VCaP (cell line): ENCODE data around the gene PCCA.

Experiments
- H3K27ac ChIP-seq: fragments of 450-650 bp; 2 replicates; pipeline ENCODE4 v1.5.1; 2017
- CTCF ChIP-seq: fragments of 450-650 bp; conservative IDR thresholded peaks from 2 replicates; pipeline ENCODE4 v1.5.1; 2017; ENCODE audit warnings: mild to moderate bottlenecking, moderate library complexity

The PCCA gene

GRCh38 chr13:100503622-100504021 is 414.7 kb downstream of the PCCA start:
- H3K27ac ChIP-seq = no peak overlapping the region
- TF ChIP-seq CTCF = no peak

- H3K27ac ChIP-seq = no peak overlapping the region
- no peak for TF ChIP-seq CTCF
These were observed 417.3 kb downstream of the PCCA start for GRCh38 chr13:100506154-100506553.

GRCh38 chr13:100506600-100507422 is 417.9 kb downstream of the PCCA start:
- no peak for TF ChIP-seq CTCF
- H3K27ac ChIP-seq = no peak overlapping the region

GRCh38 chr13:100508455-100508854 is 419.6 kb downstream of the PCCA start:
- H3K27ac ChIP-seq = no peak overlapping the region
- no peak for TF ChIP-seq CTCF

- TF ChIP-seq CTCF = no peak
- H3K27ac ChIP-seq = no peak overlapping the region
These were observed 420.1 kb downstream of the PCCA start for GRCh38 chr13:100508996-100509395.

- no peak for TF ChIP-seq CTCF
- H3K27ac ChIP-seq = no peak overlapping the region
These were observed 421.5 kb downstream of the PCCA start for GRCh38 chr13:100510208-100510957.

- TF ChIP-seq CTCF = no peak
- H3K27ac ChIP-seq = no peak overlapping the region
These were observed 422.6 kb downstream of the PCCA start for GRCh38 chr13:100511466-100511865.
